Skin epidermis (tissue), 12 donors: ENCODE data around the gene GUSB.
"Not testable (repeated sequence)": the region's sequence is repeated elsewhere in the genome, so short reads cannot be mapped to it uniquely, and the experiment has no call there.

Experiments
- H3K27ac ChIP-seq, 21 experiments: fragments of 200-600 bp; sonication (generic) in 11 of 21; one replicate each; pipeline ENCODE4 v1.5.0; 2020; ENCODE audit warnings: mild to moderate bottlenecking in 3 of 21, inconsistent platforms in 2 of 21, moderate library complexity in 2 of 21
- H3K4me3 ChIP-seq, 7 experiments: fragments of 200-600 bp; sonication (generic) in 2 of 7; one replicate each; pipeline ENCODE4 v1.5.0; 2020; ENCODE audit warnings: inconsistent platforms in 2 of 7, mild to moderate bottlenecking in 2 of 7, moderate library complexity in 1 of 7

Gene GUSB

DNA sequence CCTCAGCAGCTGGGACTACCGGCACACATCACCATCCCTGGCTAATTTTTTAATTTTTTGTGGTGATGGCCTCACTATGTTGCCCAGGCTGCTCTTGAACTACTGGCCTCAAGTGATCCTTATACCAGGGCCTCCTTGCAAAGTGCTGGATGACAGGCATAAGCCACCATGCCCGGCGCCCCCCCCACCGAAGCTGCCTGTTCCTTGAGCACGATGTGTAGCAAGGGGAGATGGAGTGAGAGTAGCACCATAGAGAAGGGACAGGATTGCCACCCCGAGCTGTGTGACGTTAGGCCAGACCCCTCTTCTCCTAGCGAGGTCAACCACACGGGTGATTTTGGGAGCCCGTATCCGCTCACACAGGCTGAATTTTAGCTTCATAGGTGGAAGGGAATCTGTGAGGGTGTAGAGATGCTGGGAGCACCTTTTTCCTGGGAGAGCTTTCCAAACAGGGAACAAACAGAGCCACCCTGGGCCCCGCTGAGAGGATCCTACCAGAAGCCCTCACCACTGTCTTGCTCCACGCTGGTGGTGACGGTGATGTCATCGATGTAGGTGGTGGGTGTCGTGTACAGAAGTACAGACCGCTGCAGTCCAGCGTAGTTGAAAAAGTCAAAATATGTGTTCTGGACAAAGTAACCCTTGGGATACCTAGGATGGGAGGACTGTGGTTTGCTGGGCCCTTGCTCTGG is 3.0 kb downstream of the GUSB start:
- H3K27ac ChIP-seq, result peak overlapping the region in 1 of 21 experiments; percentile 15
- no peak overlapping the region for H3K4me3 ChIP-seq

DNA sequence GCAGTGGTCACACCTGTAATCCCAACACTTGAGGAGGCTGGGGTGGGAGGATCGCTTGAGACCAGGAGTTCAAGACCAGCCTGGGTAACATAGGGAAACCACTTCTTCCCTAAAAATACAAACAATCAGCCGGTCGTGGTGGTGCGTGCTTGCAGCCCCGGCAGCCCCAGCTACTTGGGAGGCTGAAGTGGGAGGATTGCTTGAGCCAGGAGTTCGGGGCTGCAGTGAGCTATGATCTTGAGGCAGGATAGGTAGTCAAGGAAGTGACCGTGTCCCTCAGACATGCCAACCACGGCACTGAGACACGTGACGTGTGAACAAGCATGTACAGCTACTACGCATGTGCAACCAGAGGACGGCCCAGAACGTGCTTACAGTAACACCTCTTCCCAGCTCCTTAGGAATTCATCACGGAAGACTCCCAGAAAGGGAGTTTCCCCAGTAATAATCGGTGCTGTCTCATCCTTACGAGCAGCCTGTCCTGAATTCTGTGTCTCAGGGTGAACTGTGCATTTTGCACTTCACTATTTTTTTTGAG is 5.3 kb downstream of the GUSB start:
- no peak overlapping the region for H3K27ac ChIP-seq
- no peak overlapping the region for H3K4me3 ChIP-seq

DNA sequence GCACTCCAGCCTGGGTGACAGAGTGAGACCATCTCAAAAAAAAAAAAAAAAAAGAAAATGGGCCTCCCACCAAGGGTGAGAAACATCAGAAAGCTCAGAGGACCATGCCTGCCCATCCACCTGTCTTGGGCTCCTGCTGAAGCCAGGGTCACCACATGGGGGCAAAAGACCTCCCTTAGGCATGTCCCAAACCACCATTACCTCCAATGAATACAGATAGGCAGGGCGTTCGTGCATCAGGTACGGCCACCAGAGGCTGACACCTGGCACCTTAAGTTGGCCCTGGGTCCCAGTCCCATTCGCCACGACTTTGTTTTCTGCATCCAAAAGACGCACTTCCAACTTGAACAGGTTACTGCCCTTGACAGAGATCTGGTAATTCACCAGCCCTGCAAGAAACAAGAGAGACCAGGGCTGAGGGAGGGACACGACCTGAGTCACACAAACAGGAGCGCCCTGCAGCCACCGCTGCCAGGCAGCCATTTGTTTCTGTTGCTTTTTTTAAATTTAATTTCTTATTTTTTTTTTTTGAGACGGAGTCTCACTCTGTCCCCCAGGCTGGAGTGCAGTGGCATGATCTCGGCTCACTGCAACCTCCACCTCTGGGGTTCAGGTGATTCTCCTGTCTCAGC is 6.1 kb downstream of the GUSB start:
- no peak overlapping the region for H3K4me3 ChIP-seq
- H3K27ac ChIP-seq, result no peak overlapping the region

DNA sequence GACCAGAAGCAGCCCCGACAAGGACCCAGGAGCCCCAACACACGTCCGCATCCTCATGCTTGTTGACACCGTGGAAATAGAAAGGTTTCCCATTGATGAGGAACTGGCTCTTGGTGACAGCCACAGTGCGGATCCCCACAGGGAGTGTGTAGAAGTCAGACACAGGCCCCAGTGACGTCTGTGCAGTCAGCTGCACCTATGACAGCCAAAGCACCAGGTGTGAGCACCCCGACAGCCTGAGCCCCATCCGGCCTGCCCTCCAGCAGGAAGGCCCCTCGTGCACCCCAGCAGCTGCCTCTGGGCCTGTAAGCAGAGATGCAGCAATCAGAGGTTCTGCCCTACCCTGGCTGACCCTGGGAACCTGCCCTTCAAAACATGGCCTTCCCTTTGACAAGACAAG is 7.1 kb downstream of the GUSB start:
- H3K27ac ChIP-seq, result no peak overlapping the region
- H3K4me3 ChIP-seq, result no peak overlapping the region

DNA sequence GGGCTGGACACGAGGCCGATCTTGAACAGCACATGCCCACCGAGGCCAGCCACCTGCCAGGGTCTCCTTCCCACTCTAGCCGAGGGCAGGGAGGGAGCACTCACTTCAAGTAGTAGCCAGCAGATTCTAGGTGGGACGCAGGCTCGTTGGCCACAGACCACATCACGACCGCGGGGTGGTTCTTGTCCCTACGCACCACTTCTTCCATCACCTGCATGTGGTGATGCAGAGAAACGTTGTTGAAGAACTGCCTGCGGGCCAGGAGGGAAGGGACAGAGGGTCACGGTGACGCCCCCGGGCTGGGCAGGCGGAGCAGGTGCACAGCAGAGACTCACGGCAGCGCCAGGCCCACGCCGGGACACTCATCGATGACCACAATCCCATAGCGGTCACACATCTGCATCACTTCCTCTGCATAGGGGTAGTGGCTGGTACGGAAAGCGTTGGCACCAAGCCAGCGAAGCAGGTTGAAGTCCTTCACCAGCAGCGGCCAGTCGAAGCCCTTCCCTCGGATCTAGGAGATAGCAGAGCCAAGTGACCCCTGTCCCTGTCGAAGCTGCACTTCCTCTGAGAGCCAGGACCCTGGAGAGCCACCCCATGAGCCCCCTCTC is 7.7 kb downstream of the GUSB start:
- H3K4me3 ChIP-seq, result no peak overlapping the region
- H3K27ac ChIP-seq, result no peak overlapping the region

DNA sequence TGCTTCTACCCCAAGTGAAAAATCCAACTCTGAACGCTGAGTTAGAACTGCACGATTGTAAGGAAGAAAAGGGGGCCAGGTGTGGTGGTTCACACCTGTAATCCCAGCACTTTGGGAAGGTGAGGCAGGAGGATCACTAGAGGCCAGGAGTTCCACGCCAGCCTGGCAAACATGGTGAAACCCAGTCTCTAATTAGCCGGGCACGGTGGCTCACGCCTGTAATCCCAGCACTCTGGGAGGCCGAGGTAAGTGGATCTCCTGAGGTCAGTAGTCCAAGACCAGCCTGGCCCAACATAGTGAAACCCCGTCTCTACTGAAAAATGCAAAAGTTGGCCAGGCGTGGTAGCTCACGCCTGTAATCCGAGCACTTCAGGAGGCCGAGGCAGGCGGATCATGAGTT is 9.0 kb downstream of the GUSB start:
- no peak overlapping the region for H3K4me3 ChIP-seq

DNA sequence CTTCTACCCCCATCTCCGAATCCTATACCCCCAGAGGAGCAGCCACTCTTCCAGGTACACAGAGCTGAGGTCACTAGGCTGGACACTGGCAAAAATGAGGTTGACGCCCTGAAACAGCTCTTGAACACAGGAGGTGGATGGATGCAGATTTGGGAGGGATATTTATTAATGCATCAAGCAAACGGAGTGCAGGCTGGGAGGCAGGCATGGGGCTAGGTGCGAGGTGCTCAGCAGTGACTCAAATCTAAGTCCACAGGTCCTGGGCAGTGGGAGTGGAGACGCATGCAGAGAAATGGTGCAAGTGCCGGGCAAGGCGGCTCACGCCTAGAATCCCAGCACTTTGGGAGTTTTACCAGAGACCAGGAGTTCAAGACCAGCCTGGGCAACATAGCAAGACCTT is 11.0 kb downstream of the GUSB start:
- Histone ChIP-seq H3K27ac (no peak overlapping the region), H3K4me3 (no peak overlapping the region)

More for the DNA sequence above, 9.0 kb downstream of the GUSB start:
- no peak overlapping the region for H3K27ac ChIP-seq

DNA sequence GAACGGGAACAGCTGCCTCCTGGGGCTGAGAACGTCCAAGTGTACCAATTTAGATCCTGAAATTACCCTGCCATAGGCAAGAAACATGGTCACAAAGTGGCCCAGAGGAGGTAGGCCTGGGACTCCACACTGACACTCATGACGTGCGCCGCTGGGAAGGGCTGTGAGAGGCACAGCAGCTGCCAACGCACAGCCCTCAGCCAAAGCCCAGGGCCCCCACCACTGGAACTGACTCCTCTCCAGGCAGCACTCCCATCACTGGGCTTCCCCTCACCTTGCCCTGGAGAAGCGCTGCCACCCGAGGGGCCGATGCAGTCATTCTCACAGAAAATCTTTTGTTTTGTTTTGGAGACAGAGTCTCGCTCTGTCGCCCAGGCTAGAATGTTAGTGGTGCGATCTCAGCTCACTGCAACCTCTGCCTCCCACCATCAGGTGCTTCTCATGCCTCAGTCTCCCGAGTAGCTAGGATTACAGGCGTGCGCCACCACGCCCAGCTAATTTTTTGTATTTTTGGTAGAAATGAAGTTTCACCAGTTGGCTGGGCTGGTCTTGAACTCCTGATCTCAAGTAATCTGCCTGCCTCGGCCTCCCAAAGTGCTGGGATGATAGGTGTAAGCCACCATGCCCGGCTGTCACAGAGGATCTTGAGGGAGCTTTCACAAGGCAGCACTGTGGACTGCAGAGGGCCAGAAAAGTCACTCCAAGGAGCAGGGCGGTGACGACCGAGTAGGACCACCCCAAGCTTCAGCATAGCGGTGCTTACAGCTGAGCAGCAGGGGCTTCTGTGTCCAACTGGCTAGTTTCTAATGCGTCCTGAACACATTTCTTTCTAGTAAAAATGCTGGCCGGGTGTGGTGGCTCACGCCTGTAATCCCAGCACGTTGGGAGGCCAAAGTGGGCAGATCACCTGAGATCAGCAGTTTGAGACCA is 13.5 kb downstream of the GUSB start:
- Histone ChIP-seq H3K27ac (no peak overlapping the region), H3K4me3 (no peak overlapping the region)

DNA sequence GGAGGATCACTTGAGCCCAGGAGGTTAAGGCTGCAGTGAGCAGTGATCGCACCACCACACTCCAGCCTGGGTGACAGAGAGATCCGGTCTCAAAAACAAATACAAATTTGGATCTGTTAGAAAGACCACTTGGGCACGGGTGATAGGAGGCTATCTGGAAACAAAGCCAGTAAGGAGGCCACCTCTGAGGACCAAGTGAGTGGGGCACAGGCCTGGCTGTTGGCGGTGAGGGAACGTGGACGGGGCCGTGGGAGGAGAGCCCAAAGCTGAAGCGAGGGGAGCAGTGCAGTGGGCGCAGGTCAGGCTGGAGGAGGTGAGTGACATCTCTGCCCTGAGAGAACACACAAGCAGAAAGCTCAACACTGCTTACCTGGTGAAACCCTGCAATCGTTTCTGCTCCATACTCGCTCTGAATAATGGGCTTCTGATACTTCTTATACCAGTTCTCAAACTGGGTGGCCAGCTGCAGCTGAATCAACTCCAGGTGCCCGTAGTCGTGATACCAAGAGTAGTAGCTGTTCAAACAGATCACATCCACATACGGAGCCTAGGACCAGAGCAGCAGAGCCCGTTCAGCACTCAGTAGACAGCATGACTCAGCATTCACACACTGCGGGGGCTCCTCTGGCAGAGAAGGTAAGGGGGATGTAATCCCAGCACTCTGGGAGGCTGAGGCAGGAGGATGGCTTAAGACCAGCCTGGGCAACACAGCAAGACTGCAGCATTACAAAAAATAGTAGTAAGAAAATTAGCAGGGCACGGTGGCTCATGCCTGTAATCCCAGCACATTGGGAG is 14.5 kb downstream of the GUSB start:
- no peak overlapping the region for H3K4me3 ChIP-seq
- H3K27ac ChIP-seq, result no peak overlapping the region

DNA sequence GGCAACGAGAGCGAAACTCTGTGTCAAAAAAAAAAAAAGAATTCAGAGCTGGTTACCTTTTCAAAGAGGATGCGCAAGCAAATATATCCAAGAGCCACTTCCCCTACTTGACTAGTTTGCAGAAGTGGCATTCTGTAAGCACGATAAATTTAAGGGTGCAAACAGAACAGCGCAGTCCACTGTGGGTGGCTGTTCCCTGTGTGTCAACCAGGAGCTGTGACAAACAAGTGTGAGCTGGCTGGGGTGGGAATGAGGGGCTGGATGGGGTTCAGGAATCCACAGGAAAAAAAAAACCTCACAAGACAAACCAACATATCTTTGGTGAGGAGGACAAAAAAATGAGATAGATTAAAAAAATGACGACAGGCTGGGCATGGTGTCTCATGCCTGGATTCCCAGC is 15.9 kb downstream of the GUSB start:
- H3K27ac ChIP-seq, result no peak overlapping the region
- H3K4me3 ChIP-seq, result no peak overlapping the region

DNA sequence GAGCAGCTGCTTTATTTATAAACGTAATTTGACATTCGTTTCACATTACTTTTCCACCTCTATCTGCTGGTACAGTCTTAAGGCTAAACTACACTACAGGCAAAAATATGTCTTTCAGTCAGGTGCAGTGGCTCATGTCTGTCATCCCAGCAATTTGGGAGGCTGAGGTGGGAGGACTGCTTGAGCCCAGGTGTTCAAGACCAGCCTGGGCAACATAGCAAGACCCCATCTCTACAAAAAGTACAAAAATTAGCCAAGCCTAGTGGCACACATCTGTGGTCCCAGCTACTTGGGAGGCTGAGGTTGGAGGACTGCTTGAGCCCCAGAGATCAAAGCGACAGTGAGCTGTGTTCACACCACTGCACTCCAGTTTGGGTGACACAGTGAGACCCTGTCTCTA is 17.3 kb downstream of the GUSB start:
- H3K4me3 ChIP-seq, H3K27ac ChIP-seq: not testable (repeated sequence)

DNA sequence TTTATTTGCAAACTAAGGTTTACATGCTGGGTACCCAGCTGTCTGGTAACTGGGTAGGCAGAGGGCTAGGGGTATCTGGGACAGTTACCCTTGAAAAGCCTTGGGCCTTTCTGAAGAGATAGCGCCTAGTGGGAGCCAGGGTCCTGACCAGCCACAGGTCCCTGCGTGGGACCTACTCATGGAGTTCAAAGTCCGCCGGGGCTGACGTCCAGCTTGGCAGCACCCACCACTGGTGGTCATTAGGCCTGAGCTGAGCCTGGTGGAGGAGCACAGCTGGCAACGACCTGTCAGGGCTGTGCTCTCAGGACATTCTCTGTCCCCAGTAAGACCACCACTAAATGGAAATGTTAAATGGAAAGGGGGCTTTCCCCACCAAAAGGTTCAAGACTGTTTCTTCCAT is 20.0 kb downstream of the GUSB start:
- Histone ChIP-seq H3K4me3 (no peak overlapping the region), H3K27ac (no peak overlapping the region)

DNA sequence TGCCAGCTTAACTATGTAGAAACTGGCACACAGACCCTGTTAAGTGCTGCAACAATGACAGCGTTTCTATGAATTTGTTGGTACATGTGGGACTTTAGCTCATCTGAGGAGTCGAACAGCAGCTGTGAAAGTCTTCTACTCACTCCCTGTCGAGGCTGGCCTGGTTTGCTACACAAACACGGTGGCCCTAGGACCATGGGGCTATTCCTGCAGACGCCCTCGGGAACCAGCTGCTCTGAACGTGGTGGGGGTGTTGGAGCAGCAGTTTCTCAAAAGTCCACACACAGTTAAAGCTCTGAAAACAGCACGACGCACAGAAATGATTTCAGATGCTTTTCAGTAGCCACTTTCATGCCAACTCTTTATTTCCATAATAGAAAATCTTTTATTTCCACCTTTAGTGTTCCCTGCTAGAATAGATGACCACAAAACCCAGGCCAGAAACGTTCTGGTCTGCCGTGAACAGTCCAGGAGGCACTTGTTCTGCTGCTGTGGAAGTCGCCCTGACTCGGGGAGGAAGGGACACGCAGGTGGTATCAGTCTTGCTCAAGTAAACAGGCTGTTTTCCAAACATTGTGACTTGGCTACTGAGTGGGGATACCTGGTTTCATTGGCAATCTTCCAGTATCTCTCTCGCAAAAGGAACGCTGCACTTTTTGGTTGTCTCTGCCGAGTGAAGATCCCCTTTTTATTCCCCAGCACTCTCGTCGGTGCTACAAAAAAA is 21.5 kb downstream of the GUSB start:
- no peak overlapping the region for H3K4me3 ChIP-seq
- H3K27ac ChIP-seq, result no peak overlapping the region

DNA sequence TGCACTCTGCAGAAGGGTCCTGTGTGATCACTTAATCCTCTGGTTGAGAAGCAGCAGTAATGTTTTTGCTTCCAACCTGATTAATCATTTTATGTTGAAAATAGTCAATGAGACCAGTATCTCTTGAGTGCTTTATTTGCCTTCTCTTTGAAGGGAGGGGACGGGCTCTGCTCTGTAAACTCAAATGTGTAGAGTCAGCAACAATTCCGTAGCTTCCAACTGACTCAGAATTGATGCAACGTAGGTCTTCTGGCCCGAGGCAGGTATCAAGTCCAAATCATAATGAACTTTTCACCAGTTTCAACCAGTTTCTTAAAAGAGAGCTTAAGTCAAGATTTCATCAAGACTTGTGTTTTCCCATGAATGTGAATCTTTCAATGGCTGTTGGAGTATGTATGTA is 26.3 kb downstream of the GUSB start:
- no peak overlapping the region for H3K27ac ChIP-seq
- H3K4me3 ChIP-seq, result no peak overlapping the region

DNA sequence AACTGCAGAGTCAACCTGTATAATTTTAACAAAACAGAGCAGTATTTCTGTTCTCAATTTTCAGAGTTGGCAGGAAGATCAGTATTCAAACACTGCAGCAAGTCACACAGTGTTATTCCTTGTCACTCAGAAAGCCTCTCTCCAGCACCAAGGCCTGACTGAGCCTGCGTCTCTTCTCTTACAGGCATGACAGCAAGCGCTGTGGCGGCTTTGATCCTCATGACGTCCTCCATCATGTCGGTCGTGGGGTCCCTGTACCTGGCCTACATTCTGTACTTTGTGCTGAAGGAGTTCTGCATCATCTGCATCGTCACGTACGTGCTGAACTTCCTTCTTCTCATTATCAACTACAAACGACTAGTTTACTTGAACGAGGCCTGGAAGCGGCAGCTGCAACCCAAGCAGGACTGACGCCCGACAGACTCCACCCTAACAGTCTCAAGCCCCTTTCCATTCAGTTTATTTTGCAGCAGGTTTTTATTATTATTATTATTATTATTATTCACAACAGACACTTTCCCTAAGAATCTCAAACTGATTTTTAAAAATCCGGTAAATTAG is 28.0 kb downstream of the GUSB start:
- Histone ChIP-seq H3K27ac (no peak overlapping the region), H3K4me3 (no peak overlapping the region)

DNA sequence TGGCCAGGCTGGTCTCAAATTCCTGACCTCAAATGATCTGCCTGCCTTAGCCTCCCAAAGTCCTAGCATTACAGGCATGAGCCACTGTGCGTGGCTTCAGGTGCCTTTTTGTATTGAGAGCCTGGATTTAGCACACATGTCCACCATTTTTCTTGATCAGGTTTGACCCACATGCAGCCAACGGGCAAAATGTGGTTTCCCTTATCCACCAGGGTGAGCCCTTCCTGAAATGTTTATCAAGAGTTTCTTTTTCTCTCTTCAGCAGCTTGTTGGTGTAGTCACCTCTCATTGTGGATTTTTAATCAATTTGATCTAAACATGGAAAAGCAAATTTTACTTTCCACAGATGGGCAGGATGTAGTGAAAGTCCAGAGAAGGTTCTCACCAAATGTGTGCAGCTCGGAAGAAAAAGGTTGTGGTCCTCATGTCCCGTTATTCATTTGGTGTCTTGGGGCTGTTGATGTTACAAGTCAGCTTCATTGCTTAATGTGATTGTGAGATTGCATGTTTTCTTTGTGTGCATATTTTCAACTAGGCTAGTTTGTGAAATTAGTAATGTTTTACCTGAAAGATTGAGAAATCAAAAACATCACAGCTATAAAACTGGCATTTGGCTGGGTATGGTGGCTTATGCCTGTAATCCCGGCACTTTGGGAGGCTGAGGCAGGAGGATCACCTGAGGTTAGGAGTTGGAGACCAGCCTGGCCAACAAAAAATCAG is 28.9 kb downstream of the GUSB start:
- no peak overlapping the region for H3K4me3 ChIP-seq
- no peak overlapping the region for H3K27ac ChIP-seq

DNA sequence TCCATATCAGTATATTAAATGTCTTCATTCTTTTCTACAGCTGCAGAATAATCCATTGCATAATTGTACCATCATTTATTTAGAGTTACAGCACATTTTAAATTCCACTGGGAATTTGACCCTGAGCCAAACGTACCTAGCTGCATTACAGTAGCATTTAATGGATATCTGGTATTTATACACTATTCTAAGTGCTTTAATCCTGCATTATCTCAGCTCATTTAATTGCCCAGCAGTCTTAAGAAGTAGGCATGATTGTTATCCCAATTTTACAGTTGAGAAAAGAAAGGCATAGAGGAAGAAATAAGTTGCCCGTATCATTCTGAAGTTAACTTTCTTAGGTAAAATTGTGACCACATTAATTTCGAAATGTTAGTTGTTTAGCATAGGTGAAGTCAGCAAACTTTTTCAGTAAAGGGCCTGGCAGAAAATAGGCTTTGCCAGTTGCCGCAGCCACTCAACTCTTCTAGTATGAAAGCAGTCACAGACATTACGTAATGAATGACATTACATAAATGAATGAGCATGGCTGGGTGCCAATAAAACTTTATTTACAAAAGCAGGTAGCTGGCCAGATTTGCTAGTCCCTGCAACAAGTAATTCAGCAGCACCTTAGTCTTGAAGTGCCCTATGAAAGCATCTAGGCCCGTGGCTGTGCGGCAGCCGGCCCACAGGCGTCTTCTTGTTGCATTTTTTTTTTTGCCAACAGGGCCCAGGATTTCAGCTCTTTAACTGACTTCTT is 30.0 kb downstream of the GUSB start:
- Histone ChIP-seq H3K27ac (no peak overlapping the region), H3K4me3 (no peak overlapping the region)
